Stimulated activated CD4-positive, alpha-beta T cell treated with anti-CD3 and anti-CD28 coated beads, Interleukin-15, amount 100 ng/mL, for 48 hours (primary cell): ENCODE data around the gene B3GNT7.
"Not testable (repeated sequence)": the region's sequence is repeated elsewhere in the genome, so short reads cannot be mapped to it uniquely, and the experiment has no call there.

Experiments used
- DNase-seq, 2 donors: peaks; one replicate each; pipeline ENCODE4 v3.0.0-alpha.2; 2020; ENCODE audit warnings: low read depth in 2 of 2

B3GNT7 gene

GRCh38 chr2:231400681-231401080 is 5.2 kb downstream of the B3GNT7 start:
- not testable (repeated sequence) for DNase-seq

GRCh38 chr2:231401101-231401500 is 5.6 kb downstream of the B3GNT7 start:
- not testable (repeated sequence) for DNase-seq

GRCh38 chr2:231403421-231404182 is 8.1 kb downstream of the B3GNT7 start:
- not testable (repeated sequence) for DNase-seq

GRCh38 chr2:231404183-231404578 is 8.7 kb downstream of the B3GNT7 start:
- DNase-seq: not testable (repeated sequence)

- not testable (repeated sequence) for DNase-seq
These were observed 10.3 kb downstream of the B3GNT7 start for GRCh38 chr2:231405601-231406367.

GRCh38 chr2:231407686-231408085 is 12.2 kb downstream of the B3GNT7 start:
- DNase-seq: not testable (repeated sequence)

GRCh38 chr2:231408304-231408703 is 12.8 kb downstream of the B3GNT7 start:
- DNase-seq: not testable (repeated sequence)

GRCh38 chr2:231409776-231410175 is 14.3 kb downstream of the B3GNT7 start:
- no peak for DNase-seq

GRCh38 chr2:231410293-231411004 is 14.9 kb downstream of the B3GNT7 start:
- no peak for DNase-seq

GRCh38 chr2:231411237-231411636 is 15.7 kb downstream of the B3GNT7 start:
- DNase-seq: no peak

- DNase-seq: peak; percentile 50 to 76
These were observed 16.5 kb downstream of the B3GNT7 start for GRCh38 chr2:231411831-231412617.

- DNase-seq: no peak
These were observed 17.1 kb downstream of the B3GNT7 start for GRCh38 chr2:231412618-231412963.

- no peak for DNase-seq
These were observed 17.9 kb downstream of the B3GNT7 start for GRCh38 chr2:231413456-231413855.

GRCh38 chr2:231413921-231414476 is 18.5 kb downstream of the B3GNT7 start:
- DNase-seq: no peak

- DNase-seq: no peak
These were observed 19.5 kb downstream of the B3GNT7 start for GRCh38 chr2:231415029-231415428.

GRCh38 chr2:231418820-231419640 is 23.5 kb downstream of the B3GNT7 start:
- DNase-seq: no peak

- DNase-seq: no peak
These were observed 25.6 kb downstream of the B3GNT7 start for GRCh38 chr2:231421051-231421580.

- DNase-seq: no peak
These were observed 26.5 kb downstream of the B3GNT7 start for GRCh38 chr2:231422056-231422455.

- no peak for DNase-seq
These were observed 27.7 kb downstream of the B3GNT7 start for GRCh38 chr2:231423176-231423575.

- no peak for DNase-seq
These were observed 29.8 kb downstream of the B3GNT7 start for GRCh38 chr2:231425291-231425810.
